Measurements from ENCODE around the gene PGM2.

PGM2 gene

DNA sequence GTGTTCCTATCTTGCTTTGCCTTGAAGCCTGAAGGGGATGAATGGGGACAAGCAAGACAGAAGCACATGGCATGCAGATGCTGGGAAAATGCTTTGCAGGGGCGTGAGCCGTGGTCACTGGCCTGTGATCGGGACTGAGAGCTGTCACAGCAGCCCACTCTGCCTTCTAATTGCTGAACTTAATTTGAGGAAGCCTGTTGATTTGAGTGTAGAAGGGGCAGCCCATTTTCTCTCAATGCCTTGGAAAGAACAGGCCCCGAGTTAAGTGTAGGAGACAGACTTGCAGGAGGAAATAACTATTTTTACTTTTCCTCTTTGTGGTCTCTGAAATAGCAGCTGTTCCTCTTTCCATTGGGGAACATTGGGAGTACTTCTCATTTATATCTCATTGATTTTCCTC is 38.3 kb downstream of the PGM2 start:
- DNase-seq (ENCODE audit: low read depth in 2 of 2): no peak

DNA sequence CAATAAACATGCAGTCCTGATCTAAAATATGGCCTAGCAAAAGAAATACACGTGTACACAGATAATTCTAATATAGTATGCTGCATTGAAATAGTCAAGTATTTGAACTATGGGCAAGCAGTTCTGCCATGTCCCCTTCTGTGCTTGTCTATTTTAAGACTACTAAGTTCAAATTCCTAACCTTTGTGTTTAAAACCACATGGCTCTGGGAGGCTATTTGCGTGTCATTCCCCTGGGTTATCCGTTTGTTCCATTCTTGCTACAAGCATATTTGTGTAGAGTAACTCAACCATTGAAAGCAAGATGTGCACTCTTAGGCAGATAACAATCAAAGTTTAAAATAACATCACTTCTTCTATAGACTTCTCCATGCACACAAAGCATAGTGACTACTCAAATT is 39.0 kb downstream of the PGM2 start:
- DNase-seq (ENCODE audit: low read depth in 2 of 2): no peak

DNA sequence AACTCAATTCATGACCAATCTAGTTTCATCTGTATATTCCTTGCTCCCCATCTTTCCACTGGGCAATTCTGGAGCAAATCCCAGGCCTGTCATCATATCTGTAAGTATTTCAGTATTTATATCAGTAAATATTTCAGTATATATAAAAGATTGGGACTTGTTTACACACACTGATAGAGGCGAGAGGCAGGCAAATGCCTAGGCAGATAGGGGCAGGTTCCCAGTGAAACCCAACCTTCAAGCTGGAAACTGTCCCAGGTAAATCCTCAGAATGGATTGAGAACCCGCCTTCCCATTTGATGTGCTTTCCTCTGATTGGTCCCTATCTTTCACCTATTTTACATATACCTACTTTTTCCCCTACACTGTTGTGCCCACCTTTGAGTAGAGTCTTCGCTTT is 40.6 kb downstream of the PGM2 start:
- no peak for DNase-seq (ENCODE audit: low read depth in 2 of 2)

- no peak for DNase-seq (ENCODE audit: low read depth in 2 of 2)
Observed at GRCh38 chr4:37868238-37868637, 41.8 kb downstream of the PGM2 start.

DNA sequence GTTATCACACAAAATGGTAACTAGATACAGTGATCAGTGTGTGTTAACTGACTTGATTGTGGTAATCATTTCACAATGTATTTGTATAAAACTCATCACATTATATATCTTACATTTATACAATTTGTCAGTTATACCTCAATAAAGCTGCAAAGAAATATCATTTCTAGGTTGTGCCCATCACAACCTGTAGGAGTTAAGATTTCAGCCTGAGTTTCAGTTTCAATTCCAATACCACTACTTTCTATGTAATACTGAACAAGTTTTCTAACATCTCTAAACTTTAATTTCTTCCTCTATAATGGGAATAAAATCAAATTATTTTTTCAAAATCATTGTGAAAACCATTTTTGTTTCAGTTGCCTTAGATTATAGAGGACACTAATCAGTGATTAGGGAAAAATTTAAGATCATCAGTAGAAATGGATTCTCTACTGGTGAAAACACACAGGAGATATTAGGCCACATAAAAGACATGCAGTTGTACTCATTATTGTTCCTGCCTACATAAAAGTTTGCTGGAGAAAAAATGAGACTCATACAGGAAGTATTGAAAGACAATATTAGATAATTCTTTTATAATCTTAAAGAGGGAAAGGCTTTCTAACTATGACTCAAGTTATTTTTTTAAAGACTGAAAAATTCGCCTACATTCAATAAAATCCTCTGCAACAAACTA is 46.0 kb downstream of the PGM2 start:
- DNase-seq (ENCODE audit: low read depth in 2 of 2): no peak

GRCh38 chr4:37873386-37873785 is 46.9 kb downstream of the PGM2 start:
- DNase-seq (ENCODE audit: low read depth in 2 of 2): no peak

GRCh38 chr4:37876156-37876555 is 49.7 kb downstream of the PGM2 start:
- DNase-seq (ENCODE audit: low read depth in 2 of 2): no peak

DNA sequence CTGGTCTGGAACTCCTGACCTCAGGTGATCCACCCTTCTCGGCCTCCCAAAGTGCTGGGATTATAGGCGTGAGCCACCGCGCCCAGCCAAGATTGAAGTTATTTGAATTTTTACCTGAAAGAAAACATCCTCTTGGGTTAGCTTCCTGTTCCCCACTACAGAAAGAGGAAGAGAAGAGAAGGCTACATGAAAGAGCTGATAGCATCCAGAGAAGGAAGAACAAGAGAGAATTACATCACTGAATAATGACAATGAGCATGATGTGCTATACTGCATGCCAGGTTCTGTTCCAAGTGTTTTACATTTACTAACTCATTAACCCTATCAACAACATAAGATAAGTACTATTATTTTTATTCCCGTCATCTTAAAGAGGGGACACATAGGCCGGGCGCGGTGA is 52.9 kb downstream of the PGM2 start:
- no peak for DNase-seq (ENCODE audit: low read depth in 2 of 2)

DNA sequence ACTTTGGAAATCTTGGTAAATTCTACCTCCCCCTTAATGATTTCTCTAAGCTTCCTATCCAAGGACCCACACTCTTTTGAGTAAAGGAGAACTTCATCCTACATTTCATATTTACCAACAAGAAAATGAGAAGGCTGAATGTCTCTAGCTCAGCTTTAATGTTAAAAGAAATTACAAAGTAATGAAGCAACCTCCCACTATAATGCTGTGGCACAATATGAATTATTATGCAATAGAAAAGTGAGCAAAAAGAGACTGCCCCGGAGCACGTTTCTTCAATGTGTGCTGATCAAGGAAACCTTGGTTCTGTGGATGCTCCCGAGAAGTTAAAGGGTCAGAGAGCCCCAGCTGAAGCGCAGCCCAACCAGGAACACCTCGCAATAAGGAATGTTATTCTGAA is 55.3 kb downstream of the PGM2 start:
- DNase-seq (ENCODE audit: low read depth in 2 of 2): no peak

- DNase-seq (ENCODE audit: low read depth in 2 of 2): no peak
Observed at GRCh38 chr4:37882665-37883296, 56.3 kb downstream of the PGM2 start.

DNA sequence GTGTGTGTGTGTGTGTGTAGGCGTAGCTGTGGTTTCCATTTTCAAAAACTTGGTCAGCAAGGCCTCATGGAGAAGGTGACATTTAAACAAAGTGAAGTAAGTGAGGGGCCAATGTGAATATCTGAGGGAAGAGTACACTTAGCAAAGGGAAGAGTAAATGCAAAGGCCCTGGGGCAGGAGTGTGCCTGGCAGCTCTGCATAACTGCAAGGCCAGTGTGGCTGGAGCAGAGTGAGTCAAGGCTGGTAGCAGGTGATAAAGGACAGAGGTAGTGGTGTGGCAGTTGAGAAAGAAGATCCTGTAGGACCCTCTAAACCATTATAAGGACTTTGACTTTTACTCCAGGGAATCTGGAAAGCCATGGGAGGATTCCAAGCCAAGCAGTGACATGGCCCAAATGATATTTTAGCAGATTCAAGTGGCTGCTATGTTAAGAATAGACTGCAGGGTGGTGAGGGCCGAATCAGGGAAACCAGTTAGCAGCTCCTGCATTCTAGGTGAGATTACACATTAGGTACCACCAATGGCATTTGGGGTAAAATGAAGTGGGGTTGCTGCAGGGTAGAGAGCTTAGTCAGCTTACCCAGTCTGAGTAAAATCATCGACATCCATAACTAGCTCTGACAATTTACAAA is 58.5 kb downstream of the PGM2 start:
- no peak for DNase-seq (ENCODE audit: low read depth in 2 of 2)

GRCh38 chr4:37885496-37885895 is 59.0 kb downstream of the PGM2 start:
- no peak for DNase-seq (ENCODE audit: low read depth in 2 of 2)

GRCh38 chr4:37889849-37890800 is 63.6 kb downstream of the PGM2 start:
- DNase-seq (ENCODE audit: low read depth in 2 of 2): peak in 1 of 2 donors; percentile 6

GRCh38 chr4:37890801-37891259 is 64.3 kb downstream of the PGM2 start, which contains the start of gene TBC1D1:
TSS of gene TBC1D1 (plus strand) at chr4:37891084. CDS start at chr4:37902096, 11,012 bp downstream.
- peak in 1 of 2 donors; percentile 21 for DNase-seq (ENCODE audit: low read depth in 2 of 2)

GRCh38 chr4:37891260-37892159 is 65.0 kb downstream of the PGM2 start:
- peak; percentile 16 to 32 for DNase-seq (ENCODE audit: low read depth in 2 of 2)

DNA sequence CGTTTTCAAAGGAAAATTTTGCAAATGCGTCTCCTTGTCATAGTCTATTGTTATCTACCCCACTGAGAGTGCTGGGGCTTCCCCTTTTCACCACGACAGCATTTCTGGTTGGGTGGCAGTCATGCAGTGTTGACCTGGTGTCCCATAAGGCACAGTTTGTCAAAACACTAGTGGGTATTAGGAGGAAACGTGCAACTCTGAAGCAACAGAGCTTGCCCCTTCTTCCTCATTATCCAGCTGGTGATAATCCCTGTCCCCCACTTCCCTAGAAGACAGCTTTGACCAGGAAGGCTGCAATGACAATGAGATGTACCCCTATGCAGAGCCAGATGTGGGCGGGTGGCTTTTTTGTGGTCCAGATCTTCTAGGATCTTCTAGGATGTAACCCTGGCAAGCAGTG is 66.2 kb downstream of the PGM2 start:
- DNase-seq (ENCODE audit: low read depth in 2 of 2): peak in 1 of 2 donors; percentile 15

- no peak for DNase-seq (ENCODE audit: low read depth in 2 of 2)
Observed at GRCh38 chr4:37893164-37893563, 66.7 kb downstream of the PGM2 start.

- no peak for DNase-seq (ENCODE audit: low read depth in 2 of 2)
Observed at GRCh38 chr4:37895271-37895670, 68.8 kb downstream of the PGM2 start.

- DNase-seq (ENCODE audit: low read depth in 2 of 2): no peak
Observed at GRCh38 chr4:37896206-37896860, 69.8 kb downstream of the PGM2 start.

- DNase-seq (ENCODE audit: low read depth in 2 of 2): no peak
Observed at GRCh38 chr4:37902212-37902611, 75.7 kb downstream of the PGM2 start.

Measured in stimulated activated CD8-positive, alpha-beta memory T cell treated with anti-CD3 and anti-CD28 coated beads, Interleukin-2, amount 100 ng/mL, for 1 hour (primary cell).